Spleen (tissue), 7 donors: ENCODE results near the gene FIBCD1.

Experiments
- CTCF ChIP-seq, 11 experiments: fragments of 200-600 bp in 7 of 11; fragments of 450-650 bp in 4 of 11; sonication (generic) in 4 of 11; IDR thresholded peaks in 8 of 11; conservative IDR thresholded peaks in 3 of 11; 1 replicate in 7 of 11; 2 replicates in 4 of 11; pipeline versions ENCODE4 v1.4.0 to v1.8.0; 2016 to 2021; ENCODE audit warnings: antibody characterized with exemption in 11 of 11, inconsistent platforms in 4 of 11, mild to moderate bottlenecking in 1 of 11
- POLR2A ChIP-seq, 3 donors: fragments of 450-650 bp; IDR thresholded peaks; one replicate each; pipeline ENCODE4 v1.5.1; 2017; ENCODE audit warnings: antibody characterized with exemption in 3 of 3, mild to moderate bottlenecking in 1 of 3
- POLR2AphosphoS5 ChIP-seq, 3 donors: sonication (generic); formaldehyde crosslinking; IDR thresholded peaks; one replicate each; pipeline ENCODE4 v1.5.1; 2017; ENCODE audit warnings: antibody characterized with exemption in 3 of 3
- donor health status: DM: no; HTN: no; CAD: no; lungs with moderate emphysema.
- donor health status: DM: no; HTN: no; CAD: no.
- donor health status: DM: no; HTN: no; CAD: no.

GRCh38 chr9:130872508-130872907 lies 66.5 kb downstream of the FIBCD1 start:
- TF ChIP-seq CTCF (IDR thresholded peaks at IDR 0.05 in 8 of 11, conservative IDR thresholded peaks at IDR 0.05 in 3 of 11) (no peak), POLR2A (IDR thresholded peaks at IDR 0.05) (no peak), POLR2AphosphoS5 (IDR thresholded peaks at IDR 0.05) (no peak)
